ENCODE measurements around the gene UMODL1. TPM values are rescaled to one million over a fixed set of nuclear protein-coding genes. Genes with fewer than 3 reads are reported as not detected.

Gene UMODL1
- total and polyA plus RNA-seq, 2 of the 13 experiments (the other 11 are each of a cell fraction or from before 2014, with no cell fraction given) = not detected

DNA sequence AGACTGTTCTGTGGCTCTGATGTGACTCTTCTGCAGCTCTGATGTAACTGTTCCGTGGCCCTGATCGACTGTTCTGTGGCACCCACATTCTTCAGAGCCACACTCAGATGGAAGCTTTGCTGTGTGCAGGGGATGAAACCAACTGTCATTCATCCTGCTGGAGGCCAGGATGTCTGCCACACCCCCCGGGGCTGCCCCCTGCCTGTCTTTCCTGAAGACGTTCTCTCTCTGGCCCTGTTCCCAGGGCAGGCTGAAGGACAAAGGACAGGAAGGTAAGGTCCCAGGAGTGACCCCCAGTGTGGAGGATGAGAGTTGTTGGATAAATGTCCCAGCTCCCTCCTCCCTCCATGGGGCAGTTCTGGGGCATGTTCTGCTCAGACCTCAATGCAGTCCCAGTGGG, 29.4 kb upstream of the UMODL1 start:
- CTCF ChIA-PET (ENCODE audit: low intra/inter-chr PET ratio, low total read pairs) = no interaction called here
- Histone ChIP-seq H3K79me2 (ENCODE audit: insufficient read depth, low read length) (no peaks in the 10 kb centered on the region), H3K36me3 (replicated peaks in 1 of 2; ENCODE audit: control insufficient read depth in 1 of 2, insufficient read depth in 2 of 2, low read length in 2 of 2) (no peaks in the 10 kb centered on the region), H3K9me3 (ENCODE audit: low read length) (no peaks in the 10 kb centered on the region), H3K27me3 (ENCODE audit: control insufficient read depth in 1 of 2, insufficient read depth in 2 of 2, low read length in 2 of 2) (peaks cover 3 to 35% of the 10 kb centered on the region in 2 experiments; a peak in 3 of 5 replicates), H3K4me3 (replicated peaks in 1 of 3; ENCODE audit: insufficient read depth in 1 of 3, low read depth in 2 of 3, low read length in 3 of 3) (no peak overlapping the region), H4K20me1 (ENCODE audit: insufficient read depth, low read length) (no peaks in the 10 kb centered on the region), H2AFZ (ENCODE audit: low read length) (no peak overlapping the region), H3K27ac (ENCODE audit: extremely low read length, insufficient read depth, low read length) (no peak overlapping the region), H3K4me2 (ENCODE audit: low read depth, low read length) (no peak overlapping the region), H3K4me1 (ENCODE audit: insufficient read depth, low read length) (peaks cover 38% of the 10 kb centered on the region), H3K9ac (ENCODE audit: insufficient read depth, low read depth, low read length) (no peak overlapping the region)
- no peak for DNase-seq (ENCODE audit: low spot score)
- FAIRE-seq = no peak
- intact Hi-C loops (cut with micrococcal nuclease; ENCODE audit: unreplicated experiment) (no loop called here), in situ Hi-C loops (cut with HindIII; ENCODE audit: extremely low pct_ligation_motif_present, low pct_unique_long_range_greater_than_20kb) (no loop called here)
- TF ChIP-seq ZNF468 (CRISPR knock-in tag; IDR thresholded peaks at IDR 0.05) (no peak), MBD4 (IDR thresholded peaks at IDR 0.05; ENCODE audit: borderline replicate concordance, low read length) (no peak), ZNF577 (CRISPR knock-in tag; IDR thresholded peaks at IDR 0.05; ENCODE audit: borderline replicate concordance, low read depth) (no peak), ZBTB42 (CRISPR knock-in tag; IDR thresholded peaks at IDR 0.05) (no peak), SRY (CRISPR knock-in tag; IDR thresholded peaks at IDR 0.05) (no peak), ZNF274 (CRISPR knock-in tag; IDR thresholded peaks at IDR 0.05) (no peak), GATA4 (IDR thresholded peaks at IDR 0.05; ENCODE audit: borderline replicate concordance, low read depth) (no peak)
- TF ChIP-seq, protein P1, sequence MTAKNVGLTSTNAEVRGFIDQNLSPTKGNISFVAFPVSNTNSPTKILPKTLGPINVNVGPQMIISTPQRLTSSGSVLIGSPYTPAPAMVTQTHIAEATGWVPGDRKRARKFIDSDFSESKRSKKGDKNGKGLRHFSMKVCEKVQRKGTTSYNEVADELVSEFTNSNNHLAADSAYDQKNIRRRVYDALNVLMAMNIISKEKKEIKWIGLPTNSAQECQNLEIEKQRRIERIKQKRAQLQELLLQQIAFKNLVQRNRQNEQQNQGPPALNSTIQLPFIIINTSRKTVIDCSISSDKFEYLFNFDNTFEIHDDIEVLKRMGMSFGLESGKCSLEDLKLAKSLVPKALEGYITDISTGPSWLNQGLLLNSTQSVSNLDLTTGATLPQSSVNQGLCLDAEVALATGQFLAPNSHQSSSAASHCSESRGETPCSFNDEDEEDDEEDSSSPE (CRISPR knock-in tag; IDR thresholded peaks at IDR 0.05) = no peak
- TF ChIP-seq, protein P2, sequence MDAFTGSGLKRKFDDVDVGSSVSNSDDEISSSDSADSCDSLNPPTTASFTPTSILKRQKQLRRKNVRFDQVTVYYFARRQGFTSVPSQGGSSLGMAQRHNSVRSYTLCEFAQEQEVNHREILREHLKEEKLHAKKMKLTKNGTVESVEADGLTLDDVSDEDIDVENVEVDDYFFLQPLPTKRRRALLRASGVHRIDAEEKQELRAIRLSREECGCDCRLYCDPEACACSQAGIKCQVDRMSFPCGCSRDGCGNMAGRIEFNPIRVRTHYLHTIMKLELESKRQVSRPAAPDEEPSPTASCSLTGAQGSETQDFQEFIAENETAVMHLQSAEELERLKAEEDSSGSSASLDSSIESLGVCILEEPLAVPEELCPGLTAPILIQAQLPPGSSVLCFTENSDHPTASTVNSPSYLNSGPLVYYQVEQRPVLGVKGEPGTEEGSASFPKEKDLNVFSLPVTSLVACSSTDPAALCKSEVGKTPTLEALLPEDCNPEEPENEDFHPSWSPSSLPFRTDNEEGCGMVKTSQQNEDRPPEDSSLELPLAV (CRISPR knock-in tag; conservative IDR thresholded peaks at IDR 0.05; ENCODE audit: low read depth) = no peak
- TF ChIP-seq, protein P3, sequence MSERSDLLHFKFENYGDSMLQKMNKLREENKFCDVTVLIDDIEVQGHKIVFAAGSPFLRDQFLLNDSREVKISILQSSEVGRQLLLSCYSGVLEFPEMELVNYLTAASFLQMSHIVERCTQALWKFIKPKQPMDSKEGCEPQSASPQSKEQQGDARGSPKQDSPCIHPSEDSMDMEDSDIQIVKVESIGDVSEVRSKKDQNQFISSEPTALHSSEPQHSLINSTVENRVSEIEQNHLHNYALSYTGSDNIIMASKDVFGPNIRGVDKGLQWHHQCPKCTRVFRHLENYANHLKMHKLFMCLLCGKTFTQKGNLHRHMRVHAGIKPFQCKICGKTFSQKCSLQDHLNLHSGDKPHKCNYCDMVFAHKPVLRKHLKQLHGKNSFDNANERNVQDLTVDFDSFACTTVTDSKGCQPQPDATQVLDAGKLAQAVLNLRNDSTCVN (CRISPR knock-in tag; IDR thresholded peaks at IDR 0.05; ENCODE audit: borderline replicate concordance) = no peak
- no peak for ATAC-seq
- POLR2A ChIA-PET = no interaction called here
- BruUV-seq (replicated peaks) = no TSS peak
- 26% methylated on average over 4 of the region's 4 CpGs for WGBS (ENCODE audit: low lambda C conversion rate)
